HG03558 (cell line): ENCODE data around the gene SLX9.
"Not testable (repeated sequence)": the region's sequence is repeated elsewhere in the genome, so short reads cannot be mapped to it uniquely, and the experiment has no call there.

Experiments used
- ATAC-seq: cut with Tn5 transposase; IDR thresholded peaks from one replicate; pipeline ENCODE4 v1.9.1; 2021; ENCODE audit warnings: moderate number of reproducible peaks; ENCODE audit not compliant: unreplicated experiment; ENCODE audit errors: extremely low read depth

SLX9 gene

DNA sequence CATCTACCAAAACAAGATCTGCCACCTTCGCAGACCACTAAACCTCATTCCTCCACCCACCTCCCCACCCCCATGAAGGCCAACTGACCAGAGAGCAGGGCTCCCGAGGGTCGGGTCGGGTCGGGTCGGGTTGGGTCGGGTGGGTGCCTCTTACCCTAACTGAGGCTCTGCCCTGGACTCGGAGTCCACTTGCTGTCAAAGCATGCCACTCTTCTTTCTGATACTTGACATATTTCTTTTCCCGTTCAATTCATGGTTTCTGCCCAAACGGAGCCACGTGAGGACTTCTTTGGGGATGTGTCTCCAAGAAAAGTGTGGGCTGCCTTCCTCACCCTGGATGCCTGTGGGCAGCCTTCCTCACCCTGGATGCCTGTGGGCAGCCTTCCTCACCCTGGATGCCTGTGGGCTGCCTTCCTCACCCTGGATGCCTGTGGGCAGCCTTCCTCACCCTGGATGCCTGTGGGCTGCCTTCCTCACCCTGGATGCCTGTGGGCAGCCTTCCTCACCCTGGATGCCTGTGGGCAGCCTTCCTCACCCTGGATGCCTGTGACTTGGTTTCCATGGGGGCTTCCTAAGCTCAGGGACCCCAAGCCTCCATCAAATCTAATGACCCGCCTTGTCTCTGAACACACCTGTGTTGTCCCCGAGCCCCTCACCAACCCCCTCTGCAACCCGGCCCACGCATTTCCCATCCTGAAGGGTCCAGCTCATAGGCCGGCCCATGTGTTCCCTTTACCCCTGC, 11.2 kb upstream of the SLX9 start:
- not testable (repeated sequence) for ATAC-seq

DNA sequence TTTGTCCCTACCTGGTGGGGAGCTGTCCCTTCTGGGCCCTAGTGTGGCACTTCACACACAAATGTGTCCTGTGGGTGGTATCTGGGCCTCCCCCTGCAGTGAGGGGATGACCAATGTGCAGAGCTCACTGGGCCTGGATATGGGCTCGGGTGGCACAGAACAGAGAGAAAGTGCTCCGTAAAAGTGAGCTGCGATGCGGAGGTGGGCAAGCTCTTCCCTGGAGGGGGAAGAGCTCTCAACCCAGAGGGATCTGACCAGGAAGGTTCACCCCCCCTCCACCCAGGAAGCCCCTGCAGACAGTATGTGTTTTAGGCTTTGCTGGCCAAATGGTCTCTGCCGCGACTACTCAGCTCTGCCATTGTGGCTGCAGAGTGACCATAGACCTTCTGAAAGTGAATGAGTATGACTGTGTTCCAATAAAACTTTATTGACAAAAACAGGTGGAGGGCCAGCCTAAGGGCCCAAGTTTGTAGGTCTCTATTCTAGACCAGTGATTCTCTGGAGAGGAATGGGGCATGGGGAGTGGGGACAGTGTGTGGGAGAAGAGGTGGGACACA, 10.5 kb upstream of the SLX9 start:
- ATAC-seq: no peak

DNA sequence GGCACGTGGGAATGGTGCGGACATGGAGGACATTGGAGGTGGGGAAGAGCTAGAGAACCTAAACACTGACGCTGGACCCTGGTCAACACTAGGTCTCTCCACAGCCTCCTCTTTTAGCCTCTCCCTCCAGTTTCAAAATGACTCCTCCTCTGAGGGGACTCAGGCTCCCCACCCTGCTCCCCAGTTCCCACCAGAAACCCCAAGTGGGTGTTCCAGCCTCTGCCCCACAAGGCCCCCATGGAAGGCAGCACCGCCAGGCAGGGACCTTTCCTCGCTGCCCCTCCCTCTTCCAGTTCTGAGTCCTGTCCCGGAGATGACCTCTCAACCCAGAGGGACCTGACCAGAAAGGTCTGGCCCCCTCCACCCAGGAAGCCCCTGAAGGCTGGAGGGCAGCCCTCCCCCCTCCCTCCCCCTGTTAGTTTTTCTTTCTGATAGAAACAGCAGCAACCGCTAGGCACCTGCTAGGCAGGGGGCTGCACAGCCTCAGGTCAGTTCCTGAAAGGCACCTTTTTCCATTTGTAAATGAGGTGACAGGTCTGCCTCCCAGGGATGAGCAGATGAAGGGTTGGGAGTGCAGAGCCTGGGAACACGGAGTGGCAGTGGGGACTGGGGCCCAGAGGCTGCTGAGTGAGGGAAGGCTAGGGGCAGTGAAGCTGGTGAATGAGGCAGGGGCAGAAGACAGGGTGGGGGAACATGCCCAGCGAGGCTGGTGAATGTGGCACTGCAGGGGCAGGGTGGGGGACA, 9.9 kb upstream of the SLX9 start:
- ATAC-seq: no peak

DNA sequence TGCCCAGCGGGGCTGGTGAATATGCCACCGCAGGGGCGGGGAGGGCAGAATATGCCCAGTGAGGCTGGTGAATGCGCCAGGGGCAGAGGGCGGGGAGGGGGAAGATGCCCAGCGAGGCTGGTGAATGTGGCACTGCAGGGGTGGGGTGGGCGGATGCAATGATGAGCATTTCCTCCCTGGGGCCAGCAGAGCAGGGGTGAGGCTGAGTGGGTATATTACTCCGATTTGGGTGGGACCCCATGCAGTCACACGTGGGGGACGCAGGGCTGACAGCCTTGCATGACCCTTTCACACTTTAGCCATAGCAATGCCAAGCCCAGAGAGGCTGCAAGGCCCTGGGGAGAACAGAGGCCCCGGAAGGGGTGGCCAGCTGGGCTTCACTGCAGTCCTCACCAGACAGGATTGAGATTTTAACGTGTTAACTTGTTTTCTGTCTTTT, 9.3 kb upstream of the SLX9 start:
- no peak for ATAC-seq

DNA sequence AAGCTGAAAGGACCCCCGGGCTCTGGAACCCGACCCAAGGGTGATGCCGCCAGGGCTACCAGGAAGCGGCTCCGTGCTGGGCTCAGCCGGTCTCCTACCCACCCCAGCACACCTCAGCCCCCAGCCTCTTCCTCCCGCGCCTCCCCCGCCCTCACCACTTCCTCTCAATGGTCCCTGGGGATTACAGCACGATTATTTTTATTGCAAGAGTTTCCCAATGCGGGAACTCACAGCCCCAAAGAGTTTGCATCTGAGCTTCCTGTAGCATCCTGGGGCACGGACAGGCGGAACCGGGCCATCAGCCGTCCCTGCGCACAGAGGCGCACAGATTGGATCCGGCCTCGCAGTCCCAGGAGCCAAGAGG, 8.7 kb upstream of the SLX9 start:
- no peak for ATAC-seq

DNA sequence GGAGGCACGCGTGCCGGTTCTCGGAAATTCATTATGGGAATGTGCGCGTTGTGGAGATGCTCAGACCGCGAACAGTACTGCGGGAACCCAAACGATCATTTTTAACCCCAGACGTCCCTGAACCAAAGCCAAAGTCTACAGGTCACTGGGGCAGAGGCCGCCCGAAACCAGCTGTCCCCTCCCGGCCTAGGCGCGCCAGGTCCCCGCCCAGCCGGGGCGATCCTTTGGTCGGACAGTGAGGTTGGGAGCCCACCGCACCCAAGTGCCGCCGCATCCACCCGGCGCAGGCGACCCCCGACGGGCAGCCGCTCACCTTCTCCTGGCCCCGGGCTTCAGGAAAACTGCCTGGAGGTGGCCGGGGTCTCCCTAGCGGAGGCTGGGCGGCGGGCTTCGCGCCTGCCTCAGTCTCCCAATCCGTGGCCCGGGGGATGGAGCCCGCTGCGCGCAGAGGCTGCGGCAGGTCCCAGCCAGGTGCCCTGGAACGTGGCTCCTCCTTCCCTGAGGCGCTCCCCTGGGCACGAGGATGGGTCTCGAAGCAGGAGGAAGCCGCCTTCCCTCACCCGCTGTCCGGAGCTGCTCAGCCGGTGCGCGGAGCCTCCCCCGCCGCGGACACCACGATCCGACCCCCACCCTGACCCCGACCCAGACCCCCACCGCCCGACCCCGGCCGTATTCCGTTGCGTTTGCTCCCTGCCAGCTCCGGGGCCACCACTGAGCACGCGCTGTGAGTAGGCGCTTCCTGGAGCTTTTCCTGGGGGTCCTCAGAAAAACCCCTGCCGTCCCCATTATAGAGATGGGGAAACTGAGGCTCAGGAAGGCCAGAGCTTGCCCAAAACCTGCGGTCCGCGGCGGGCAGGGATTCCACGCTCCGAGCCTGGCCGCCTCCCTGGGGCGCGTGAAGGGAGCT, 8.1 kb upstream of the SLX9 start:
- no peak for ATAC-seq

DNA sequence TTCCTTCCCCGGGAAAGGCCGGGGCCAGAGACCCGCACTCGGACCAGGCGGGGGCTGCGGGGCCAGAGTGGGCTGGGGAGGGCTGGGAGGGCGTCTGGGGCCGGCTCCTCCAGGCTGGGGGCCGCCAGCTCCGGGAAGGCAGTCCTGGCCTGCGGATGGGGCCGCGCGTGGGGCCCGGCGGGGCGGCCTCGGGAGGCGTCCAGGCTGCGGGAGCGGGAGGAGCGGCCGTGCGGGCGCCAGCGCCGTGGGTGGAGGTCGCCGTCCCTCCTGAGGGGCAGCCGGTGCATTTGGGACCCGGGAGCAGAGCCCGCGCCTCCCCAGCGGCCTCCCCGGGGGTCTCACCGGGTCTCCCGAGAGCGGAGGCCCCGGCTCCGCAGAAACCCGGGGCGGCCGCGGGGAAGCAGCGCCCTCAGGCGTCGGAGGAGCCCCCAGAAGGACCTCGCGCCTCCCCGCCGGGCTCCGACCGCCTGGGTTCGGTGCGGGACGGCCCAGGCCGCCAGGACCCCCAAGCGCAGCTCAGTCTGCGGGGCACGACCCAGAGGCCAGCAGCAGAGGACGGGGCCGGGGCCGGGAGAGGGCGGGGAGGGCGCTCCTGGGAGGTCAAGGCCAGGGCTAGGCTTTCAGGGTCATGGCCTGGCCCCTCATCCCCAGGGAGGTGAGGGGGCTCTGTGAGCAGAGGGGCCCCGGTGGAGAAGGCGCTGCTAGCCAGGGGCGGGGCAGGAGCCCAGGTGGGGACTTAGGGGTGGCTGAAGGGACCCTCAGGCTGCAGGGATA, 7.2 kb upstream of the SLX9 start:
- no peak for ATAC-seq

DNA sequence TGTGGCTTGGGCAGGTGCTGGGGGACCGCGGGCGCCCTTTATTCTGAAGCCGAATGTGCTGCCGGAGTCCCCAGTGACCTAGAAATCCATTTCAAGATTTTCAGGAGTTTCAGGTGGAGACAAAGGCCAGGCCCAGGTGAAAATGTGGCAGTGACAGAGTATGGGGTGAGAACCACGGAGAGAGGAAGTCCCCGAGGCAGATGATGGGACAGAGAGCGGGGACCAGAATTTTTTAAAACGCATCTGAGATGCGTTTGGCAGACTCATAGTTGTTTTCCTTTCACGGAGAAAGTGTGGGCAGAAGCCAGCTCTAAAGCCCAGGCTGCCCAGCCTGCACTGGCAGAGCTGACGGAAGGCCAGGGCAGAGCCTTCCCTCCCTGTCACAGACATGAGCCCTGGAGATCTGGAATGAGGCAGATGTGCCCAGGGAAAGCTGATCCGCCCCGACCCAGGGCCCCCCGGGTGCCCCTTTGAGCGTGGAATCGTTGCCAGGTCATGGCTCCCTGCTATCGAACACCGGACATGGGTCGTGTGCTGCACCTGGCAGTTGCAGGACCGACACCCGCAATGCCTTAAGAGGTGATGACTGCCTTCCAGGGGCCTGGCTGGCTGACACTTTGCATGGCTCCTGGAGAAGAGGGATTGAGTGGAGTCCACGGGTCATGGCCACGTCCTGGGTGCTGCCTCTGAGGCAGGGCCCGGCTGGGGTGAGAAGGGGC, 6.5 kb upstream of the SLX9 start:
- ATAC-seq: no peak

DNA sequence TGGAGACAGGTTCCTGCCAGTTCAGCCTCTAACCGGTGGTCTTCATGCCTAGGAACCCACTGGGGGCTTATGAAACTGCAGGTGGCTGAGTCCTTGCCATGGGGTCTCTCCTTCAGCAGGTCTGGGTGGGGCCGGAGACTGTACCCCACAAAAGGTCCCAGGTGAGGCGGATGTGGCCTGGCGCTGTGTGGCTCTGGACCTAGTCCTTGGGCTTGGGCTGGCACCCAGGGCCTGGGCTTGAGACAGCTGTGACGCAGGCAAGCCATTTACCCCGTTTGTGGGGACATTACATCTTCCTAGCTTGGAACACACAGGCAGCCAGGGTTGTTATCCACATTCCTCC, 5.9 kb upstream of the SLX9 start:
- no peak for ATAC-seq

DNA sequence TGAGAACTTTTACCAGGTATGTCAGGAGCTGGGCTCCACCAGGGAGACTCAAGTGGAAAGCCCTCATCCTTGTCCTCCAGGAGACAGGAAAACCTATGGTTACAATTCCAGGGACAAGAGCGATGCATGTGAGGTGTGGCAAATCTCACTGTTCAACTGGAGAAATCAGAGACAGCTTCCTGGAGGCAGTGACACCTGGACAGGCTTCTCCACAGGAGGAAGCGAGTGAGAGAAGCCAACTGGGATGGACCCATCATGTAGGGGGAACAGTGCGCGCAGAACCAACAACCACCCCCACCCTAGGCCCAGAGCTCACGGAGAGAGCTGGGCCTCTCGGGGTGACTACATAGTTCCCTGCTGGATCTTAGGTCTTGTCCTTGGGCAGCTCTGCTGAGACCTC, 5.6 kb upstream of the SLX9 start:
- no peak for ATAC-seq

DNA sequence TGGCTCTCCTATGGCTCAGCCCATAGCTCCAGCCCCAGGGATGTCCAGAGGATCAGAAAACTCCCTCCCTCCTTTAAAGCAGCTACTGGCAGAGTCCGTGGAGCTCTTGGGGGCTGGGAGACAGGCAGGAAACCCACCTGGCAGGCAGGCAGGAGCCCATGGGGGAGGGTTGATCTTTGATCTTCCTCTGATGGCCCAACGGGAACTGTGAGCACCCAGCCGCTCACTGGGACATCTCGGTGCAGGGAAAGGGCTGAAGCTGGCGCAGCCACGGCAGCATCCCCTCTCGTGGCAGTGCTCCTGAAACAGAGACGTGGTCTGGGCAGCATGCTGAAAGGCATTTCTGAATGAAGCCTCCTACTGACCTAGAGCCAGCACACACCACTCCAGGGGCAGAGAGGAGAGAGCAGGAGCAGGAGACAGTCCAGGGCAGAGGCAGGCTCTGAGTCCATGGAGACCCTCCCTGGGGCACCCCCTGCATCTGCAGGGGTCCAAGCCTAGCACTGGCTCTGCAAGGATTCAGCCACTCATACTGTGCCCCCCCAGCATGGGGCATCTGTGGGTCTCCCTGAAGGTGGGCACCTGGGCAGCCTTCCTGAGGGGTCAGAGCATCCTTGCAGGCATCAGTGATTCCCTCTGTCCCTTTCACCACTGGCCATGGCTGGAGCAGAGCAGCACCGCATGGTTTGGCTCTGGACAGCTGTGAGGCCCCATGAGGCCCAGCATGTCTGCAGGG, 4.9 kb upstream of the SLX9 start:
- ATAC-seq: no peak

DNA sequence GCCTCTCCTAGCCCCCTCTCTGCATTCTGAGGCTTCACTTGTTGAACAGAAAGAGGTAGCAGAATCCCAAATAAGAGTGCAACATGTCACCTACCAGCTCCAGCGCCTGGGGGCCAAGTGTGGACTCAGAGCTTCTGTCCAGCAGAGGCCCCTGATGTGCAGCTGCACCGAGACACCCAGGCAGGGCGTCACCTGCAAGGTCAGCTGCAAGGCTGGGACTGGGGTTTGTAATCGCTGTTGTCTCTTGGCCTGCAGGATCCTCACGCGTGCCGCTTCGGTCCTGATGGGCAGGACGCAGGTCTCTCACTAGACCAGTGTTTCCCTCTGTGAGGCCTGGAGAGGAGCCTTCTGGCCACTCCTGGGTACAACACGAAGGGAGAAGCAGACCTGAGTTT, 4.3 kb upstream of the SLX9 start:
- ATAC-seq: no peak

DNA sequence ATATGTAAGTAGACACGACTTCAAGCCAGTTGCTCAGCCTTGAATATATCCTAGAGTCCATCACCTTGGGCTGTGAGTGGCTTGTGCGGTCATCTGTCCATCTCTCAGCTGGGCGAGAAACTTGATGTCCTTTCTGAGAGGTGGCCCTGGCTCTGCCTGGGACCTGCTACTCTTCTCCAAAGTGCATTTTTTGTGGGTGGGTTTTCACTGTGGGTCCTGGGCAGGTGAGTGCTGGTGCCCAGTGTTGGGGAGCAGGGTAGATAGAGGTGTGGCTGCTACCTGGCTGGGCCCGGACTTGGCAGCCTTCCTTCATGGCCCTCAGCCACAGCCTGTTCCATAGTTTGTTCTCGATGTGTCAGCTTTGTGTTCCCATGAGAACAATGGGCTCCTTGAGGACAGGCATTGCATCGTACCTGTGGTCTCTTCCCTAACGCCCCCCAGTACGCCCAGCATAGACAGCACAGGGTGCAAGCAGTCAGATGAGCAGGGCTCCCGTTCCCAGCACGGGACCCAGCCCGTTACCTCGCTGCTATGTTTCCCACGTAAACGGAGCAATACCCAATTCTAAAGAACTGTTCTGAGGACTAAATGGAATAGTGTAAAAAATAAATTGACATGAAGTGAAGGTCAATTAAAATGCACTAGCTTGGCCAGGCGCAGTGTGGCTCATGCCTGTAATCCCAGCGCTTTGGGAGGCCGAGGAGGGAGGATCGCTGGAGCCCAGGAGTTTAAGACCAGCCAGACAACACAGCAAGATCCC, 877 bp upstream of the SLX9 start:
- no peak for ATAC-seq

DNA sequence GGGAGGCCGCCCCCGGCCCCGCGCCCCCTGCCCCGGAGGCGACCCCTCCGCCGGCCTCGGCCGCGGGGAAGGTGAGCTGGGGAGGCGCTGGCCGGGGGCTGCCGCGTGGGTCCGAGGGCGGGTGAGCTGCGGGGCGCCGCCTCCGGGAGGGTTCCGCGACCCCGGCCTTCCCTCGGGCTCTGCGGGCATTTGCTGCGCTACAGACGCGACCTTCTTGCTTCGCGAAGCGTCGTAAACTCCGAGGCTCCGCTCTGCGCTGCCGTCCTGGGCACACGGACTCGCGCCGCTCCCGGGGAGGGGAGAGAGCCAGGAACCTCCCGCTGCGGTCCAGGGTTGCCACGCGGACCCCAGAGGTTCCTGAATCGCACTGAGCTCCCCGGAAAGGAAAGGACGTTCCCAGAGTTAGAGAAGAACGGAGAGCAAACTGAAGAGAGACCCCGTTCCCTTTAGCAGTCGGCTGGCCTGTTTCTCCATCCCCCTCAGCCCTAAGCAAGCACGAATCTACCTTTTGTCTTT, 345 bp downstream of the SLX9 start:
- ATAC-seq: no peak

DNA sequence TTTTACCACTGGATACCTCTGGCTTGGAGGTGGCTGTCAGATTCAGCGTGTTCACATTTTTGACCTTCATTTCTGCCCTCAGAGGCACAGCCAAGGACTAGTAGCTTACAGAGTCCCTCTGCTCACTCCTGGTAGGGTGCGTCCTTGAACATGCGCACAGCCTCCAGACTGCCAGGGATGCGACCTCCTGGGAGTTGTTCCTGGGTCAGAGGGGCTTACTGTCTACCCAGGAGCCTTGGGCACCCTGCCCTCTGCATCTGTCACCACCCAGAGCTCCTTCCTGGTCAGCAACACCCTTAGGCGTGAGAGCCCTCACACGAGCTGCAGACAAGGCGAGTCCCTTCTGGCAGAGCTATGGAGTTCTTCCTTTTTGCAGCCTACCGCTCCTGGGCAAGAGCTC, 1.7 kb downstream of the SLX9 start:
- ATAC-seq: no peak

DNA sequence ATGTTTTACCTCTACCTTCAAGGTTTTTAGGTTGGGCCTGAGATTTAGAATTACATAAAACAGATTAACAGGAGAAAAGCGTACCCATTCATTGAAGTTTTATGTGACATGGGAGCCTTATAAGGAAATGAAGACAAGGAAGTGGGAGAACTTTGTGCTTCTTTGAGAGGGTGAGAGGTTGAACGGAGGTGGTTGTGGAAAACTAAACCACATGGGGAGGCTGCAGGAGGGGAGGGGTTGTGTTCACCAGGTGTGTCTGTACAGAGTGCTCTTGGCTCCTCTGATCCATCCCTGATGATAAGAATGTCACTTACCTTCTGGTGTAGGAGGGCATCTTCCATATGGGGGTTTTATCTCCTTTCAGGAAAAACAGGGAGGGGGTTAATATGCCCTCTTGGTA, 2.7 kb downstream of the SLX9 start:
- ATAC-seq: no peak

DNA sequence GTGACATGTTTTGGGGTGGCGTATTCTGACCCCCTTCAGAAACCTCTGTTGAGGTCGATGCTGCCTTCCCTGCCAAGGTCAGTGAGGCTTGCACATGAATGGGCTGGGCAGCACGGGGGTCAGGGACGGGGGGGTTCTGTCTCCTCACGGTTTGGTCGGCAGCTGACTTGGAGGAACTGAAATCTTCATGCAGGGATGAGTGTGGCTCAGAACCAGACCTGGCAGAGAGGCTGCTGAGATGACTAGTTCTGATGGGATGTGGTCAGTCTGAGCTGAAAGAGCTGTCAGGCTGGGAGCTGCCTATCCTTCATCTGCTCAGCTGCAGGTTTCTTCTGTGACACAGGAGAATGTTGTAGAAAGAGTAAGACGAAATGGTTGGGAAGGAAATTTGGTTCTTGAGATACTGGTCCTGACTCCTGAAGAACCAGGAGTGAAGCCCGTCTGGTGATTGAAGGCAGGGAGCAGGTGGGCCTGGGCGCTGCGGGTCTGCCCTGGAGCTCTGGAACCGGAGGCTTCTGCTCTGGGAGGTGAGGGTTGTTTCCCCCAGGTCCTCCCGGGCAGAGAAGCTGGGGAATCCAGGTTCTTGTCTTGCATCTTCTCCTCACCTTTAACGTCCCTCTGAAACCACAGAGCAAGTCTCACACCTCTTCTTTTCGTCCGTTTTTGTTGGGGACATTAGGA, 3.3 kb downstream of the SLX9 start:
- no peak for ATAC-seq
